Fibroblast of skin of left biceps (primary cell): Measurements from ENCODE around the gene EGR4.

Experiments used
- DNase-seq, 2 experiments: peaks; one replicate each; pipeline ENCODE4 v3.0.0-alpha.2; 2013; ENCODE audit warnings: low read depth in 2 of 2

Gene EGR4

DNA sequence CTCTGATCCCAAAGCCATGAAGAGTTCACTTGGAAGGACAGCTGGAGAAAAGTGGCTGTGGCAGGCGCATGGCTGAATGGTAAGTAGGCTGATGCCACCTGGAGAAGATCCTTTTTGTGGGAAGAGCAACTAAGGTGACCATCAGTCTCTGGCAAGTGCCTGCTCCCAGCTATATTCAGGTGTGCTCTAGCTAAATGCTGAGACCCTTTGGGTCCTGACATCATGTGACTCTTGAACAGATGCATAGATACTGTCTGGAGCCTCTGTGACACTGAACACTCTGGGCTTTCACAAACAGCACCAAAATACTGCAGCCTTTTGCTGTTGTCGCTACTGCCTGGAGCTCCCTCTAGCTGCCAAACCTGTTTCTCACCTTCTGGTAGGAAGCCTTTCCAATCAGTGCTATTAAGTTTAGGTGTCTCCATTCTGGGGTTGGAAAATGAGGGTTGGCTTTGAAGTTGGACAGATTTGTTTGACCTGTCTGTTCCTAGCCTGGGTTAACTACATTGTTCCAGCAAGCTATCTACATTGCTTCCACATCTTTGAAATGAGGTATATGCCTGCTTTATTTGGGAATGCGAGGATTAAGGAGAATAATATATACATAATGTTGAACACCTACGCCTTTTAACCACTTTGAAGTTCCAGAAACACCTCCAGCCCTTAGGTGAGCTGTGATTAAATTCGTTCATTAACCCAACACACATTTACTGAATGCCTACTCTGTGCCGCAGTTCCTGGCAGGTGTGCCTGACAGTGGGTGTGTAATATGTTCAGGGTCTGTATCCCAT, 3.1 kb downstream of the EGR4 start:
- DNase-seq = no peak

DNA sequence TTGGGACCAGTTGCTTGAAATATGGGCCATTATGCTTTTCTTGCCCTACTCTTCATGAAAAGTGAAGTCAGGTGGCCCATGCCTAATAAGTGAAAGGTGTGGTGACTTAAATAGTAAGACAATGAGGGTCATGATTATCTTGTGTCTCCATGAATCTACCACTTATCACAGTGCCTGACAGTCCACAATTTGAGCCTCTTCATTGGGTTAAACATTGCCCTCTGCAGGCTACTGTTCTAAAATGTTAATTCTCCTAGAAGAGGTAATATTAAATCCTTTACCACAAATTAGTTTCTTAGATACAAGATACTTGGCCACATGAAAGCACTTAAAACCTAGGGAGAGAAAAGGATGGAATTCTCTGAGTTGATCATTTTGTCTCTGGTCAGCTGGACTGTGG, 4.0 kb downstream of the EGR4 start:
- no peak for DNase-seq

DNA sequence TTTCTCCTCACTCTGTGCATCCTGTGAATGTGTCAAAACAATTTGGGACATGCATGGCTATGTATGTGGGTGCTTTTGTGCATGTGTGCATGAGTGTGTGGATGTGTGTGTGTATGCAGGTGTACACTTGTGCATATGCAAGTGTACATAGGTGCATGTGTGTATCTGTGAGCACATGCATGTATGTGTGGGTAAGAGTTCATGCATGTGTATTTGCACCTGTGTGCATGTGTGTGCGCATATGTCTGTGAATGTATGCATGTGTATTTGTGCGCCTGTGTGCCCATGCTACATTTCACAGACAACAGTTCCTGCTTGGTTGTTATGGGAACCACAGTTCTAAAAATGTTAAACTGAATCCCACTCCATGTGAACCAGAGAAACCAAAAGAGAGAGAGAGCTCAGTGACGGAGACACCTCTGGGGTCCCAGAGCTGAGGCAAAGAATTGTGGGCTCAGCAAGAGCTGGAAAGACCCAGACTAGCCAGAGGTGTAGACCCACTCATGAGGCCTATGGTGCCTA, 7.2 kb downstream of the EGR4 start:
- DNase-seq = no peak

DNA sequence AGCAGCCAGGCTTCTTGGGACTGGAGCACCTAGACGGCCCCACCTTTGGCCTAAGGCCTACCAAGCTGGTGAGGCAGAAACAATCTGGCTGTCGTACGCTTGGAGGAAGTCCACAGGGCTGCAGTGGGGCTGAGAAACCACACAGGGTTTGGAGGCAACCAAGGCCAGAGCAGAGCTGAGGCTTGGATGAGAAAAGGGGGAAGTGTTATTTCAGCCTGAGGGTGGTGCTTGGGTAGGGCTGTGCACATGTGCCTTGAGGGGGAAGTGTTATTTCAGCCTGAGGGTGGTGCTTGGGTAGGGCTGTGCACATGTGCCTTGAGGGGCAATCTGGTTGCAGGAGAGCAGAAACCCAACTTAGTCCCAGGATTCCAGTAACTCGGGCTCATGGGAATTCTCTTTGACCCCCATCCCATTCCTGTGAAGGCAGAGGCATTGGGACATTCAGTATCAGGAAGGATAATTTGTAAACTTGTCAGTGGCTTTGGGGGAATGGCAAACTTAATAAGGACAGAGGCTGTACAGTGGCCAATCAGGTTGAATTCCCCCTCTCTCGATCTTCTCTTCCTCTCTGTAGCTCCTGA, 8.1 kb downstream of the EGR4 start:
- DNase-seq = no peak

DNA sequence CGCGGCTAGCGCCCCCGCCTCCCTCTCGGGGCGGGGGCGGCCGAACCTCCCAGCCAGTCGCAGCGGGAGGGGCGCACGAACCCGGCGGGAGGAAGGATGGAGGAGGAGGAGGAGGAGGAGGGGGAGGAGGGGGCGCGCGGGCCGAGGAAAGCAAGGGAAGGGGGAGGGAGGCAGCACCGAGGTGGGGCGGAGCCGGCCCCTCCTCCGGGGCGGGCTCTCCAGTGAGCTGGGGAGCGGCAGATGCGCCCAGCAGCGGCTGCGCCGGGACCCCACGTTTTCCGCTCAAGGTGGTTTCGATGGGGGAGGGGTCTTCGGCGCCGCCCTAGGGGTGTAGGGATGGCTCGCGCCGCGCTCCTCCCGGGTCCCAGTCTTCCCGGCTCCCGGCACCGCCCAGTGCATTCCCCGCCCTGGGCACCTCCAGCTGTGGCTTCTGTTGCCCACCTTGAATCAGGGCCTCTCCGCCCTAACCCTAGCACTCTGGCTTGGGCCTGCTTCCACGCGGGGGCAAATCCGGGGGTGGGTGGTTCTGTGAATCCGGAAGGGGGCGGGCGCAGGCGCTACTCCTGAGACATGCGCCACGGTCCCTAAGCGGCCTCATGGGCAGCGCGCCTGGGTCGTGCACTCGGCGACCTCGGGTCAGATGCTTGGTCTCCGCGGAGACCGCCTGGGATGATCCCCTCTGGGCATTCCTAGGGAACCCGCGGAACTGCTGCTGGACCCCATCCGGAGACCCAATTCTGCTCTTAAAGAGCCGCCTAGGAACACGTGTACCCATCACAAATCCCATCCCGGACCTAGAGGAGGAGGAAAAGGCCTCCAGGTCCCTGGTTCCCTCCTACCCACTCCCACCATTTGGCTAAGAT, 8.8 kb downstream of the EGR4 start, which contains the start of gene FBXO41:
TSS of gene FBXO41 (minus strand) at position 183 of the 863 bp plus-strand sequence. CDS start 14,848 bp downstream, outside the sequence.
- DNase-seq = no peak

DNA sequence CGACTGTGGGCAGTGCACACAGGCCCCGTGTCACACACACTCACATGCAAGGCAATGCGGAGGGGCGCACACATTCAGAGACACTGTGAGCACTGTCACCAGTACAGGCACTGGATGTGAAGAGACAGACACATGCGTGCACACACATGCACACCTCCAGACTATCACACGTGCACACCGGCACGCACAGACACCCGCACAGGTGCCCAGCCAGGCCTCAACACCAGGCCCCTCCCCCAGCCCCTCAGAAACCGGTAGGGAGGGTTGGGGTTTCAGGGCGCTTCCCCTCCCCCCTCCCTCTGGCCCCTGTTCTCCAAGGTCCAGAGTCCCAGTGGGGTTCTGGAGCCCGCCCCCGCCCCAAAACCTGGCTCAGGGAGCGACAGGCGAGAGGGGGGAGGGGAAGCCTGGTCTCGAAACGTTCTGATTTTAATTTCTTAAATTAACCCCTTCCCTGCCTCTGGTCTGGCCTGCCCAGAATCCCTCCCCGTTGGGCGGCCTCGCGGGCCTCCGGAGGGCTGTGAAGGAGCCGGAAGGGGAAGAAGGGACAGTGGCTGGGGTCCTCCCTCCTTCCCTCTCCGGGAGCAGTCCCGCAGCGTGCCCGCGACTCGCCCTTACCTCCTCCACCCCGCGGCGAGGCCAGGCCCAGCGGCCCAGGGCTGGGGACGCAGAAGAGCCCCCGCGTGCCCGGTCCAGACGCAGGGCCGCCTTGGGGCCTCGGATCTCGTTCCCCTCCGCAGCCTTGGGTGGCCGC, 9.6 kb downstream of the EGR4 start:
- no peak for DNase-seq

DNA sequence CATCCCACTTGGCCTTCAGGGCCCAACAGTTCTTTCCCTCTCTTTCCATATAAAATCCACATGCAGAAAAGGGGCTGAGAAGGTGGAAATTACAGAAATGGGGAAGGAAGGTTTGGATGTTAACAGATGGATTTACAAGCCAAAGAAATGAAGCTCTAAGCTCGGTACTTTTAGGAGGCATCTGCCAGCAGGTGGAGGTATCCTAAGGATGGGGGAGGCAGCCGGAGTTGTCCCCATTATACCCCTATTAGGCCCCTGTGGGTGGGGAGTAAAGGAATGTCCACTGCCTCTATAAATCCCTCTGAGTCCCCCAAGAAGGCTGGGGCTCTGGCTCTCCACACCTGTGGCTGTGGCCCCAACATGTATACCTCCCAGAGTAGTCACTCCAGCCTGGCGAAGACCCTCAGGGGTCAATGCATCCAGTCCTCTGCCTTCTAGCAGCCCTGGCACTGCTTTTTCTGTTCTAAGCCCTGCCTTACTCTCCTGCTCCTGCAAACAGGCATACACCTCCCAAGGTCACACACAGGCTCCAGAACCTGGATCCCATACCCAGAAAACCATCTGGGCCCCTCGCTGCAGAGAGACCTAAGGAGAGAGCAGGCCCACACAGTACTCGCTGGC, 10.3 kb downstream of the EGR4 start:
- no peak for DNase-seq

DNA sequence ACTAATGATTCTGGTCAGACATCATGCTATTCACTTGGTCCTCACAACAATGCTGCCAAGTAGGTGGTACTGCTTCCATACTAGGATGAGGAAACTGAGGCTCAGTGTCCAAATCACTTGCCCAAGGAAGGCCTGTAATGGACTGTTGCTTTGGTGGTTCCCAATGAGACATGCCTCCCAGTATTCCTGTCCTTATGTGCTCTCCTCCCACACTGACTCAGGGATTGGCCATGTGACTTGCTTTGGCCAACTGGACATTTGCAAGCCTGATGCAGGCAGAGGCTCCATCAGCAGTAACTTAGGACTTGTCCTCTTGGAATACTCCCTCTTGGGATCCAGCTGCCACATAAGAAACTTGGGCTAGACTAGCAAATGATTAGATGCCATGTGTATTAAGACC, 12.1 kb downstream of the EGR4 start:
- no peak for DNase-seq

DNA sequence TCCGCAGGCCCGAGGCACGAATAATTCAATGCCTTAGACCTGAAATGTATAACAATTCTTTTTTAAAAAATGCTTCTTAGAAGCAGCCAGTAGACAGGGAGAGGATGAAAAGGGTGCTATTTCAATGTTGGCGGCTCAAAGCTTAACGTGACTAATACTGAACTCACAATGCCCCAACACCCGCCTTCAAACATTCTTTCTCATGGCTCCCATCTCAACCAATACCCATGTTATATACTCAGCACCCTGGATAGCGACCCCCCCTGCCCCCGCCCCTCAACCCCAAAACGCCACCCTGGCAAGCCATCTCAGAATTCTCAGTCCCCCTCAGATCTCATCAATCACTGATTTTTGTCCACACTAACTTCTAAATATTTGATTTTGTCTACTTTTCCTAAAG, 13.5 kb downstream of the EGR4 start:
- DNase-seq = no peak

DNA sequence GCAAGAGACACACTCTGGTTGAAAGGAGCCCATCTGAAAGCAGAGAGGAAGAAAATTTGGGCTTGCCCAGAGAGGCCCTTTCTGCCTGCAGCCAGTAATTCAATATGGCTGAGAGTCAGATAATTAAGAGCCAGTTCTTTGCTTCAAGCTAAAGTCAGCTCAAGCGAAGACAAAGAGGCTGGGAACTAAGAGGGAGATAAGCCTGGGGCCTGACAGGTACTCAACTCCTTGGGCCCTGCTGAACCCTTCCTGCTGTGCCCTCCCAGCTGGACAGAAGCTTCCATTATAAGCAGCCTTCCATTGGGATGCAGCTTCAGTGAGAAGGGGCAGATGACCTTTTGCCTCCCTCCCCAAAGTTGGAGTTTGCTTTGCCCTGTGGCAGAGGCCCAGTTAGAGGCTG, 21.1 kb downstream of the EGR4 start:
- DNase-seq = no peak

DNA sequence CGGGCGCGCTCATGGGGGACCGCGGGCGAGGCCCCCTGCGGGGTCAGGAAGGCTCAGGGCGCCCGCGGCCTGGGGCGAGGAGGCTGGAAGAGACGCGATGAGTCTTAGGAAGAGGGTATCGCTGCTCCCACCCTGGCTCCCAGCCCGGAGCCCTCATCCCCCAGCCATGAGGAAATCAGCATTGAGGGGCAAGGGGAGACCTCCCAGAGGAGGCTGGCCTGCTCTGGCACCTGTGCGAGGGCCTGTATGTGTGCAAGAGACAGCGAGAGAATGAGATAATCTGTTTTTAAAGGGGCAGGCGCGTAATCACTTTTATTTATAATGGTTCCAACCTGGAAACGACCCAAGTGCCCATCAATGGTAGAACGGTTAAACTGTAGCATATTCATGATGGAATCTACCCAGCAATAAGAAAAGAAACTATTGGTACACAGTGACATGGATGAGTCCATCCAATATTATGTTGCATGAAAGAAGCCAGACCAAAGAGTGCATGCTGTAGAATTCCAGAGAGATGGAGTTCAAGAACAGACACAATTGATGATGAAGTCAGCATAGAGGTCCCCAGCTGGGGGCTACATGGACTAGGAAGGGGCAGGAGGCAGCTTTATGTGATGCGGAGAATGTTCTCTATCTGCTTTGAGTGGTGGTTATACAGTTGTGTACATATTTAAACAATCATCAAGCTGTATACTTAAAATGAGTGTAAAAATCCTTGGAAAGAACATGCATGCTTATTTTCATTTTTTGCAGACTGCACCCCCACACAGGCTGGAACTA, 23.5 kb downstream of the EGR4 start:
- DNase-seq = no peak

DNA sequence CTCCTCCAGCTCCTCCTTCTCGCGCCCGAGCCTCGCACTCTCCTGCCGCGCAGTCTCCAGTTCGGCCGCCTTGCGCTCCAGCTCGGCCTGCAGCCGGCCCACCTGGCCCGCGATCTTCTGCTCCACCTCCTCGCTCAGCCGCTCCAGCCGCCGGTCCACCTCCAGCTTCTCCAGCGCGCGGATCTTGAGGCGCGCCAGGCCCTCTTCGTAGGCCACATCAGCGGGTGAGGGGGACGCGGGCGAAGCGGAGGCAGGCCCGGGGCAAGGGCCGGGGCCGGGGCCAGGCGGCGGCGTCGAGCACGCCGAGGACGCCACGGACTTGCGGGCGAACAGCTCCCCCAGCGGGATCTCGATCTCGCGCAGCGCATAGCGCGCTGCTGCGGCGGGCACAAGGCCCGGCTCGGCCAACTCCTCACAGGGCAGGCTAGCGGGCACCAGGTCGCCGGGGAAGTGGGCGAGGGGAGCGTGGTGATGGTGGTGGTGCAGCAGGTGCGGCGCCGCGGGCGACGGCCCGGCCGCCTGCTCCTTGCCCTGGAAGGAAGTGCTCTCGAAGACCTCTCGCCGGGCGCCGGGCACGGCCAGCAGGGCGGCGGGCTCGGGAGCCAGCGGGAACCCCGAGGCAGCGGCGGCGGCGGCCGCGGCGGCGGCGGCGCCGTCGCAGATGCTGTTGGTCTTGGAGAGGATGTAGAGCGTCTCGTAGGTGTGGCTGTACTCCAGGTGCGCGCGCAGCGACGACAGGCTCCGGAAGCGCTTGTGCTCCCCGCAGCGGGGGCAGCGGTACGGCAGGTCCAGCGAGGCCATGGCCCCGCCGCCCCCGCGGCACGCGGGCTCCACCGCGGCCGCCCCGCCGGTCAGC, 24.3 kb downstream of the EGR4 start:
- DNase-seq = no peak

DNA sequence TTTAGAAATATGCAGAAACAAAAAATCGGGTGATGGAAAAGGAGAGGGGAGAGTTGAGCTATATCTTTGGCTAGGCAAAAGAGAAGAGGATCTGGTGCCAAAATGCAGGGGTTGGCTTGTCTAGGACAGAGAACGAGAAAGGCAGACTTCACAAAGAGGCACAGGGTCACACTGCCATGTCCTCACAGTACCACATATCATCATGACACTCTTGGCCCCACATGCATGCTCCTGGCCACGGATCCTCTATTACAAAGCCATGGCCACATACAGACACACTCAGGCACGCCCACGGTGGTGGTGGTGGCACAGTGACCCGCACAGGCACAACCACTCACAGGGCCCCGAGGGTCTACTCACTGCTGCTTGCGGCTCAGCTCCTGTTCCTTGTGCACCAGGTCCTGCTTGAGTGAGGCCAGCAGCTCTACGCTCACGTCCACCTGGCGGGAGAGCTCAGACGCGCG, 24.9 kb downstream of the EGR4 start:
- no peak for DNase-seq

DNA sequence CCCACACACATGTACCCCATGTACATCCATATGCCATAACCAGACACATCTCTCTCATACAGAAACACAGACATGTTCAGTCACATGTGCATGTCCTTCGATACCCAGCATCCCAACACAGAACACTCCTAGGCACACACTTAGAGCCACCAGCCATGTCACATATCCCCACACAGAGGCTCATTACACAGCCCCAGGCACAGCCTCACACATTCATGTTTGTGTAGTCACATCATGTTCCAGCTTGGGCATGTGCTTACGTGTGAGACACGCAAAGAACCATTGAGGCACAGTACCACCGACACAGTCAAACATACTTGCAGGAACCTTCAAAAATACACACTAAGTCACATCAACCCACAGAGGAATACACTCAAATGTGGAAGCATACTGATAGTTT, 26.3 kb downstream of the EGR4 start:
- no peak for DNase-seq

DNA sequence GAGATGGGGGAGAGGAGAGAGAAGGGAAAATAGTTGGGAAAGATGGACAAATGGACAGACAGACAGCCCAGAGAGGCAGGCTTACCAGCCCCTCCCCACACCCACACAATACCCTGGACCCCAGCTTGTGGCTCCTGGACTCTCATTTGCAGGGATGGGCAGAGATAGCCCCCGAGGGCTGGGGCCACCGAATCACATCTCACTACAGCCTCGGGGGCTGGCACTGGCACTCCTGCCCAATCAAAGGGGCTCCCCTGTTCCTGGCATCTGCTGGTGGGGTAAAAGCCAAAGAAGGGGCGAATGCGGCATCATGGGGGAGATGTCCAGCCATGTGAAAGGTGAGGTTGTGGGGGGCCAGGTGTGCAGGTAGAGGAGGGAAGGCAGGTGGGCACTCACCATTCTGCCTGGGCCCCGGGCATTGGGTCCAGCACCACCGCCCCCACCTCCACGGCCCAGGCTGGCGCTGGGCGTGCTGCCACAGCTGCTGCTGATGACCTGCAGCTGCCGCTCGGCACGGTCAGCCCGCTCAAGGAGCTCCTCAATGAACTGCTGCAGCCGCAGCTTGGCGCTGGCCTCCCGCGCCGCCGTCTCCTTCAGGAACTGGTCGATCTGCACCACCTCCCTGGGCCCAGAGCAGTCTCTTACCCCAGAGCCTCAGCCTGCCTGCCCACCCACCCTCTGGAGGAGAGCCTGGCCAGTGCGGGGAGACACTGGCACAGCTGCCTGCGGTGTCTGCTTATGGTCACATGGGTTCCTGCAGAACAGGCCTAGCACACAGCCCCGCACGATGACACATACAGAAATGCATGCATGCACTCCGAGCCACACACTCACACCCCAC, 27.1 kb downstream of the EGR4 start:
- no peak for DNase-seq

DNA sequence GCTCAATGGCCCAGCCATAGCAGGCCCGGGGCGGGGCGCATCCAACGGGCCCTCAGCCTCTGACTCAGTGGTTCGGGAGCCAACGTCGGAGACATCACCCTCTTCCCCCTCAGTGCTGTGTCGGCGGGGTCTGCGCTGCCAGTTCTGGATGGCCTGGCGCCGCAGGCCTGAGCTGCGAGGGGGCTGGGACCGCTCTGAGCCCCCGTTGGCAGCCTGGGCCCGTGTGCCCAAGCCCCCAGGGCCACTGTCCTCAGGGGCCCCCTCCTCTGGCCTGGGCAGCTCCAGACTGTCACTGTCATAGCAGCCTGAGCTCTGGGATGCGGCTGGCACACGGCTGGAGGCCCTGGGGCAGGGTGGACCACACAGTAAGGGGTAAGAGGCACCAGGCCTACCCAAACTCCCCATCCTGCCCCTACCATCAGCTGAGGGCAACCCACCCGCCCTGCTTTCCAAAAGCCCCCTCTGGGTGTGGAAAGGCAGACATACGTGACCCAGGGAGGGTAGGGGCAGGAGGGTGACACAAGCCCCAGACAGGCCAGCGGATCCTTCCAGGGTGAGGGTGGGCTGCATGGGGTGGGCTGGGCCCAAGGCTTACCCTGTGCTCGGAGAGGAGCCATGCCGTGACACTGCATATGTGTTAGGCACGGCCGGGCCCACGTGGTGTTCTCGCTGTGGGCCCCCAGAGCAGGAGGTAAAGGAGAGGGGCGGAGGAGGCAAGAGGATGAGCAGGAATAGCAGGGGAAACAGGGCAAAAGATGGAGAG, 27.9 kb downstream of the EGR4 start:
- no peak for DNase-seq

DNA sequence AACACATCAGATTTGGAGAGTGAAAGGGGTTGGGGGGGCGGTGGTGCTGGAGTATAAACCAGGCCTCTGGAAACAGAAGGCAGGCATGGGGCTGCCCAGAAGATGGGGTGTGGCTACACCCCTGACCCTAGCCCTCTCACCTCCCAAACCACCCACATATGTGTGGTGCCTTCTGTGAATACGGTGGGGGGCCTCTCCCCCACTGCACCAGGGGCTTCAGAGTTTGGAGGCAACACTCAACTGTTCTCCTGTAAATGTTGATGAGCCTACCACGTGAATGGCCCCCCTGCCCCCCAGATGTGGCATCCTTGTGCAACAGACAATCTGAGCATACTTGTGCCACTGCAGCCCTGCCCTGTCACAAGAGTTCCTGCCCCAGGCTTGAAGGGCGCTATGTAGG, 28.6 kb downstream of the EGR4 start:
- DNase-seq = no peak

DNA sequence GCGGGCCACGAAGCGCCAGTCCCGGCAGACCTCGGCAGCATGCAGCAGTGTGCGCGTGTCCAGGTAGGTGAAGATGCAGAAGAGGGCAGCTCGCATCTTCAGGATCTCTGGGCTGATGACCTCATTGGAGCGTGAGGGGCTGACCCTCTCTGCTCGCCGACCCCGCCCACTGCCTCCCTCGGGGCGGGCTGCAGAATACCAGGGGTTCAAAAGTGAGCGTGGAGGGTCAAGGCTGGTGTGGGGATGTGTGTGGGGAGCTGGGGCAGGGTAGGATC, 29.1 kb downstream of the EGR4 start:
- DNase-seq = no peak
